GM12878 (cell line): ENCODE results near the gene ZNF212. TPM values are rescaled to one million over a fixed set of nuclear protein-coding genes. Genes with fewer than 3 reads are reported as not detected.

Experiments
- ATAC-seq: fragments of 200-7000 bp; cut with Tn5 transposase; 3 replicates; pipeline ENCODE4 v1.9.1; 2020; ENCODE audit warnings: mild to moderate bottlenecking, moderate library complexity
- BruUV-seq: library from RNA; stranded (reverse); fragments of 400-500 nt; replicated peaks from 2 replicates; lab custom pipeline; 2021; lab: Mats Ljungman, UMichigan
- CTCF ChIA-PET: fragments of 300-600 bp; sonication (Branson Sonifier 250); formaldehyde crosslinking; extraction: SDS; loops from one replicate; lab custom pipeline; 2021; ENCODE audit warnings: inconsistent platforms; lab: Yijun Ruan, JAX
- POLR2A ChIA-PET: fragments of 350-600 bp; formaldehyde crosslinking; extraction: SDS; loops from one replicate; lab custom pipeline; 2021; ENCODE audit warnings: inconsistent platforms; lab: Charles Lee
- RAD21 ChIA-PET: fragments of 300-600 bp; sonication (Branson Sonifier 250); formaldehyde crosslinking; loops from one replicate; lab custom pipeline; 2023; ENCODE audit warnings: antibody characterized with exemption; ENCODE audit not compliant: unreplicated experiment; lab: Charles Lee
- SMC1A ChIA-PET: fragments of 300-600 bp; sonication (Branson Sonifier 250); formaldehyde crosslinking; loops from one replicate; lab custom pipeline; 2023; ENCODE audit not compliant: unreplicated experiment, uncharacterized antibody; lab: Charles Lee
- DNase-seq: peaks from one replicate; pipeline ENCODE4 v3.0.0-alpha.2; 2011; ENCODE audit warnings: low read depth, low spot score
- FAIRE-seq: peaks from 3 replicates; lab custom pipeline; 2011; peaks lifted over from hg19 to GRCh38; lab: Jason Lieb, UNC
- H2AFZ ChIP-seq: 2 replicates; pipeline ENCODE4 v1.6.0; 2011; ENCODE audit warnings: low read depth, low read length, control low read depth; ENCODE audit not compliant: control insufficient read depth
- H3K27ac ChIP-seq: 2 replicates; pipeline ENCODE4 v1.5.1; 2011; ENCODE audit warnings: control low read depth; ENCODE audit not compliant: control insufficient read depth, insufficient read depth
- H3K27me3 ChIP-seq, 2 experiments: replicated peaks in 1 of 2; 2 replicates each; pipeline versions ENCODE4 v1.6.0 to v1.6.1; 2011; ENCODE audit warnings: low read length in 1 of 2; ENCODE audit not compliant: control insufficient read depth in 2 of 2, insufficient read depth in 2 of 2
- H3K36me3 ChIP-seq, 2 experiments: 2 replicates each; pipeline ENCODE4 v1.5.1; 2011; ENCODE audit warnings: low read length in 1 of 2; ENCODE audit not compliant: control insufficient read depth in 2 of 2, insufficient read depth in 2 of 2
- H3K4me1 ChIP-seq: 2 replicates; pipeline ENCODE4 v1.6.1; 2011; ENCODE audit warnings: mild to moderate bottlenecking, low read length, moderate library complexity, mixed read lengths; ENCODE audit not compliant: control insufficient read depth, insufficient read depth
- H3K4me2 ChIP-seq: 2 replicates; pipeline ENCODE4 v1.6.0; 2011; ENCODE audit warnings: control low read depth; ENCODE audit not compliant: control insufficient read depth, insufficient read depth
- H3K4me3 ChIP-seq: fragments of 200-600 bp; sonication (generic); 2 replicates; pipeline ENCODE4 v1.5.1; 2016
- H3K79me2 ChIP-seq: 2 replicates; pipeline ENCODE4 v1.6.0; 2011; ENCODE audit warnings: low read length; ENCODE audit not compliant: control insufficient read depth, insufficient read depth
- H3K9ac ChIP-seq: 2 replicates; pipeline ENCODE4 v1.8.0; 2011; ENCODE audit warnings: low read length, control low read depth, mixed read lengths; ENCODE audit not compliant: control insufficient read depth, insufficient read depth
- H3K9me3 ChIP-seq: replicated peaks from 3 replicates; pipeline ENCODE4 v1.5.1; 2011; ENCODE audit warnings: mild to moderate bottlenecking, low read length; ENCODE audit not compliant: control insufficient read depth, insufficient read depth
- H4K20me1 ChIP-seq: 2 replicates; pipeline ENCODE4 v1.6.0; 2011; ENCODE audit not compliant: control insufficient read depth, insufficient read depth
- CREM ChIP-seq: IDR thresholded peaks from 2 replicates; pipeline ENCODE4 v1.6.1; 2014; ENCODE audit warnings: antibody characterized with exemption, low read depth
- HDGF ChIP-seq: fragments of 450-650 bp; IDR thresholded peaks from 2 replicates; pipeline ENCODE4 v1.6.1; 2016; ENCODE audit warnings: antibody characterized with exemption
- MTA2 ChIP-seq: fragments of 450-650 bp; IDR thresholded peaks from 2 replicates; pipeline ENCODE4 v1.6.1; 2016; ENCODE audit warnings: low read depth, mild to moderate bottlenecking, moderate library complexity
- MTA3 ChIP-seq: IDR thresholded peaks from 2 replicates; pipeline ENCODE4 v1.6.1; 2012; ENCODE audit warnings: low read length, inconsistent platforms, borderline replicate concordance
- PAX5 ChIP-seq: IDR thresholded peaks from 2 replicates; pipeline ENCODE4 v1.6.1; 2011; ENCODE audit warnings: low read depth, low read length, borderline replicate concordance
- SIN3A ChIP-seq: IDR thresholded peaks from 2 replicates; pipeline ENCODE4 v1.6.1; 2012; ENCODE audit warnings: low read depth, low read length, improper control_type of control experiment
- SMAD1 ChIP-seq: fragments of 450-650 bp; IDR thresholded peaks from 2 replicates; pipeline ENCODE4 v1.6.1; 2018; ENCODE audit warnings: mild to moderate bottlenecking, low read depth; ENCODE audit not compliant: partially characterized antibody
- SUZ12 ChIP-seq: fragments of 200-600 bp; sonication (generic); IDR thresholded peaks from one replicate; pipeline ENCODE4 v1.6.1; 2018; ENCODE audit warnings: antibody characterized with exemption, mild to moderate bottlenecking; ENCODE audit not compliant: unreplicated experiment
- TCF12 ChIP-seq: IDR thresholded peaks from 2 replicates; pipeline ENCODE4 v1.6.1; 2011; ENCODE audit warnings: low read depth, mild to moderate bottlenecking, low read length
- ZBED1 ChIP-seq: IDR thresholded peaks from 2 replicates; pipeline ENCODE4 v1.6.1; 2016; ENCODE audit warnings: borderline replicate concordance
- ZNF24 ChIP-seq: fragments of 450-650 bp; IDR thresholded peaks from 2 replicates; pipeline ENCODE4 v1.6.1; 2017; ENCODE audit warnings: antibody characterized with exemption, mild to moderate bottlenecking
- WGBS: methylation state at CpG from one replicate; pipeline ENCODE4 v1.1.6; 2016; ENCODE audit warnings: low lambda C conversion rate; ENCODE audit not compliant: insufficient replicate concordance, insufficient coverage; ENCODE audit errors: missing lambda C conversion rate; 5-methylcytosine and 5-hydroxymethylcytosine counted together
- in situ Hi-C: fragments of 300-500 bp; cut with MboI; formaldehyde crosslinking; loops from 9 replicates; pipeline ENCODE4 v1.14.3; 2018; ENCODE audit warnings: mixed read lengths
- intact Hi-C: fragments of 100-400 bp; cut with micrococcal nuclease; formaldehyde crosslinking; loops from one replicate; pipeline ENCODE4 v1.14.2; 2022; ENCODE audit not compliant: unreplicated experiment
- polyA plus RNA-seq, 11 experiments: library from polyadenylated mRNA; depleted of rRNA in 4 of 11; unstranded in 6 of 11; stranded (reverse) in 5 of 11; fragments of >200 nt; fragmentation: Nextera tagmentation in 4 of 11; fragmentation: Illumina TruSeq in 1 of 11; extraction: Ambion mirVana in 4 of 11; extraction: Trizol in 1 of 11; gene quantifications; 1 replicate in 1 of 11; 2 replicates in 10 of 11; pipeline versions ENCODE4 v1.2.1 to v1.2.3, GENCODE V29; 2011 to 2016; ENCODE audit warnings: inconsistent platforms in 2 of 11, missing spikeins in 2 of 11, low read depth in 1 of 11
- total RNA-seq, 4 experiments: library from RNA; depleted of rRNA in 3 of 4; stranded (reverse); fragments of >200 nt in 3 of 4; fragmentation: Illumina TruSeq in 1 of 4; extraction: Trizol in 1 of 4; gene quantifications; 2 replicates each; pipeline versions ENCODE4 v1.2.1 to v1.2.3, GENCODE V29; 2013 to 2021

ZNF212 gene
- total and polyA plus RNA-seq, 10 of the 15 experiments (the other 5 are each of a cell fraction or from before 2014, with no cell fraction given), result 1.2 to 11.6 (median 5.4) TPM

DNA sequence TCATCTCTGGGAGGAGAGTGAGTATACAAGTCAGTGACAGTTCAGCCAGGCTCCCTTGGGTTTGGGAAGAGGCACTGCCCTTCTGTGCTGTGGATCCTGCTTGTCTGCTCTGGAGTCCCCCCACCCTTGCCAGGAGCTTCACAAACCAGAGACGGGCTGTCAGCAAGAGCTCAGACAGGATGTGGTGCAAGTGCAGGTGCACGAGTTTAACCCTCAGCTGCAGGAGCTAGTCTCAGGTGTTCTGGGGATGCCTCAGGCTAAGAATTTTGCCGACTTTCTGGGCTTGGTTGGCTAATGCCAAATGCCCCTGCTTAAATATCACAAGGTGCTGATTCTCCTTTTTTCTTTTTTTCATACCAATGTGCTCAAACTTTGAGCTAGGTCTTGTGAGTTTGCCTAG is 44.9 kb downstream of the ZNF212 start:
- intact Hi-C loops (loop anchor here (2.0 kb wide), 1 partner anchor 22 kb away; the partner anchor contains the start of gene ZNF783), in situ Hi-C loops (no loop called here)
- no peaks in the 10 kb centered on the region for H3K79me2 ChIP-seq
- 5% methylated on average over 3 of the region's 3 CpGs for WGBS
- FAIRE-seq (peak; percentile 64), ATAC-seq (peak; percentile 14), DNase-seq (no peak)
- H3K27me3 ChIP-seq, result no peaks in the 10 kb centered on the region
- RAD21 ChIA-PET, result interaction anchor here (1.0 to 2.2 kb wide), 7 partner anchors 22 to 315 kb away, joined by 3 to 12 read pairs (median 5); partner anchors contain the start of genes ZNF282, ZNF425 and ZNF783
- peaks cover 12% of the 10 kb centered on the region for H3K4me1 ChIP-seq
- H3K36me3 ChIP-seq, result peaks cover 0 to 1% of the 10 kb centered on the region in 2 experiments; a peak in 2 of 4 replicates
- H3K9me3 ChIP-seq, result no peaks in the 10 kb centered on the region
- CTCF ChIA-PET, result interaction anchor here (0.8 to 1.8 kb wide), 11 partner anchors 11 to 212 kb away, joined by 3 to 23 read pairs (median 3); partner anchors contain the start of genes ZNF212, ZNF282 and ZNF783
- TF ChIP-seq SUZ12 (no peak), TCF12 (peak; percentile 63; the same call in 1 of the 2 replicates)
- POLR2A ChIA-PET, result interaction anchor here (0.6 to 1.1 kb wide), 3 partner anchors 21 to 302 kb away, joined by 3 to 7 read pairs (median 4); no protein-coding TSS in a partner anchor
- peak overlapping the region; percentile 61 for H2AFZ ChIP-seq
- peak overlapping the region; percentile 38; the same call in 1 of the 2 replicates for H3K27ac ChIP-seq
- H4K20me1 ChIP-seq, result no peaks in the 10 kb centered on the region
- no peak overlapping the region for H3K9ac ChIP-seq
- no TSS peak for BruUV-seq
- peak overlapping the region; percentile 95 for H3K4me2 ChIP-seq
- no peak overlapping the region for H3K4me3 ChIP-seq
- SMC1A ChIA-PET, result interaction anchor here (0.8 to 1.6 kb wide), 8 partner anchors 11 to 212 kb away, joined by 3 to 5 read pairs (median 3); partner anchors contain the start of genes ZNF282 and ZNF783

GRCh38 chr7:149284850-149285585 is 45.6 kb downstream of the ZNF212 start:
- WGBS, result 3% methylated on average over 66 of the region's 66 CpGs
- H3K27me3 ChIP-seq, result no peaks in the 10 kb centered on the region
- H4K20me1 ChIP-seq, result no peaks in the 10 kb centered on the region
- intact Hi-C loops, result loop anchor here (2.0 kb wide), 1 partner anchor 22 kb away; the partner anchor contains the start of gene ZNF783
- no peaks in the 10 kb centered on the region for H3K9me3 ChIP-seq
- SMC1A ChIA-PET, result interaction anchor here (0.8 to 1.6 kb wide), 8 partner anchors 12 to 211 kb away, joined by 3 to 5 read pairs (median 3); partner anchors contain the start of genes ZNF282 and ZNF783
- H3K4me3 ChIP-seq, result peak overlapping the region; percentile 64
- ATAC-seq (peak; percentile 99), FAIRE-seq (peak; percentile 93), DNase-seq (peak; percentile 68)
- H2AFZ ChIP-seq, result peak overlapping the region; percentile 62
- CTCF ChIA-PET, result interaction anchor here (0.8 to 1.8 kb wide), 15 partner anchors 12 to 211 kb away, joined by 3 to 23 read pairs (median 3); partner anchors contain the start of genes ZNF212, ZNF282, ZNF398 and ZNF783
- POLR2A ChIA-PET, result interaction anchor here (0.6 to 1.1 kb wide), 3 partner anchors 22 to 302 kb away, joined by 3 to 7 read pairs (median 4); no protein-coding TSS in a partner anchor
- H3K9ac ChIP-seq, result peak overlapping the region; percentile 47
- peak overlapping the region; percentile 95 for H3K4me2 ChIP-seq
- in situ Hi-C loops, result no loop called here
- peaks cover 0 to 1% of the 10 kb centered on the region in 2 experiments; a peak in 2 of 4 replicates for H3K36me3 ChIP-seq
- H3K4me1 ChIP-seq, result peaks cover 12% of the 10 kb centered on the region
- BruUV-seq, result no TSS peak
- no peaks in the 10 kb centered on the region for H3K79me2 ChIP-seq
- peak overlapping the region; percentile 38; the same call in 1 of the 2 replicates for H3K27ac ChIP-seq
- RAD21 ChIA-PET, result interaction anchor here (0.7 to 2.2 kb wide), 9 partner anchors 23 to 314 kb away, joined by 3 to 12 read pairs (median 3); partner anchors contain the start of genes ZNF282, ZNF425 and ZNF783
- no peak for TF ChIP-seq SIN3A
- no peak for TF ChIP-seq MTA2
- peak; percentile 50; the same call in 1 of the 2 replicates for TF ChIP-seq CREM
- TF ChIP-seq ZNF24, result no peak
- TF ChIP-seq MTA3, result peak; percentile 65; the same call in 1 of the 2 replicates
- peak; percentile 32; the same call in 1 of the 2 replicates for TF ChIP-seq PAX5
- TF ChIP-seq SMAD1, result no peak
- no peak; the same call in 1 of the 2 replicates for TF ChIP-seq ZBED1
- TF ChIP-seq HDGF, result 0 out of 2 replicates have a peak, but pooled peaks have one; percentile 68
